GM21515 (cell line): ENCODE data around the gene HOXA5.

ENCODE experiments used
- ATAC-seq: cut with Tn5 transposase; IDR thresholded peaks from one replicate; pipeline ENCODE4 v1.9.1; 2021; ENCODE audit not compliant: unreplicated experiment

The HOXA5 gene

GRCh38 chr7:27160546-27161213 is 17.2 kb upstream of the HOXA5 start:
- ATAC-seq: peak; percentile 70

GRCh38 chr7:27160145-27160545 is 16.7 kb upstream of the HOXA5 start:
- no peak for ATAC-seq

DNA sequence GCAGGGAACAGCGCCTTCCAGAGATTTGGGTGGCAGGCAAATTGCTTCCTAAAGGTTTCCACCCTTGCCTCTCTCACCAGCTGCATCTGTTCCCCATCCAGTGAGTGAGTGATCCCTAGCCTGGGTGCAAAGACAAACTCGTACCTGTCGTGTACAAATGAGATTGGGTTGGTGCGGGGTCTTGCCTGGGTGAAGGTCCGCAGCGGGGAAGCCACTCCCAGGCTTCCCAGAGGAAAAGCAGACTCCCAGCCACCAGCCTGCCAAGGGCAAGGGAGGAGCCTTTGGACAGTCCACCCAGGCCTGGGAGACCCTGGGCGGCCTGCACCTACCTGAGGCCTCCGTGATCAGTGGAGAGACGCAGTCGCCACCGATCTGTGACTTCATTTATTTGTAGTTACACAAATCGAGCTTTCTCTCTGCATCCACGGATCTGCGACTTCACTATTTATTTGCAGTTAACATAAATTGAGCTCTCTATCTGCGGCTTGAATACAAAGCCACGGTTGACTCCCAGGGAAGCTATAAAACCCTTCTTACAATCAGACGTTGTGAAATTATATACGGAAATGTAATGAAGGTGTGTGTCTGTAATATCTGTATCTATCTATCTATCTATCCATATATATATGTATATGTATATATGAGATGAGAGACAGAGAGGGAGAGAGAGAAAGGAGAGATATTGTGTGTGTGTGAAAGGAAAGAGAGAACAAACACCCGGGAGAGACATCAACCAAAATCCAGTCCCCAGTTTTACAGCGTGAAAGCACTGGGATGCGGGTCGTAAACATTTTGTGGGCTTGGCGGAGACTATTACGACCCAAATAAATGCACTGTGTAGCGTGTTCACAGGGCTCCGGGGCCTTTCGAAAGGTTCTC is 16.0 kb upstream of the HOXA5 start:
- ATAC-seq: no peak

GRCh38 chr7:27158436-27159265 is 15.2 kb upstream of the HOXA5 start:
- no peak for ATAC-seq

DNA sequence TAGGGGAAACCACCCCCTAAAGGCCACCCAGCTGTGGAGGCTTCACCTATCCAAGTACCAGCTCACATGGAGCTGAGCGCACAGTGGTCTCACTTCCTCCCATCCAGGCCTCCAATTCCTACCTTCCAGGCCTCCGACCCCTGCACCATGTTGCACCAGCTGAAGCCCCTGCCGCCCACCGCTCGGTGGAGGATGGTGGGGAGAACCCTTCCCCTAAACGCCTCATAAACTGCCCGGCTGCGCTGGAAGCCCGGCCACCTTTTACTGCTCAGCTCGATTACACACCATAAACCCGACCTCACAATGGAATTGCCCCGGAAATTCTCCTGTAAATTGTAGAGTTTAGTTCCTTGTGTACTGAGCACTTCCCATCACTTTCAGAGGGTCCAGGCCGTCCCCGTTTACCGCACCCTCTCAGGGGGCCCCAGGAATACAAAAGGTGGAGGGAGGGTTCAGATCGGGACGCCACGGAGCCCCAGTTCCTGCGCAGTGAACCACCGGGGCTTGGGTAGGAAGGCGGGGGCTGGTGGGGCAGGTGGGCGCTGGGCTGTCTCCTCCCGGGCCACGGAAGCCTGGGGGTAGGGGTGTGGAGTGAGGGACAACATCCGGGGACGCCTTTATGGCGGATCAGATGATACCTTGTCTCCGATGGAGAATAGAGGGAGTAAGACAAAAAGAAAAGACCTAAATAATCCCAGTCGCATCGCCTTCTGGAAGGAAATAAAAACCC is 14.4 kb upstream of the HOXA5 start:
- no peak for ATAC-seq

- ATAC-seq: no peak
Observed at GRCh38 chr7:27156916-27157701, 13.6 kb upstream of the HOXA5 start.

GRCh38 chr7:27156508-27156898 is 13.0 kb upstream of the HOXA5 start, which contains the start of gene HOXA7:
HOXA7 (minus strand) TSS chr7:27156675; CDS start chr7:27156545, 130 bp downstream.
- ATAC-seq: no peak

DNA sequence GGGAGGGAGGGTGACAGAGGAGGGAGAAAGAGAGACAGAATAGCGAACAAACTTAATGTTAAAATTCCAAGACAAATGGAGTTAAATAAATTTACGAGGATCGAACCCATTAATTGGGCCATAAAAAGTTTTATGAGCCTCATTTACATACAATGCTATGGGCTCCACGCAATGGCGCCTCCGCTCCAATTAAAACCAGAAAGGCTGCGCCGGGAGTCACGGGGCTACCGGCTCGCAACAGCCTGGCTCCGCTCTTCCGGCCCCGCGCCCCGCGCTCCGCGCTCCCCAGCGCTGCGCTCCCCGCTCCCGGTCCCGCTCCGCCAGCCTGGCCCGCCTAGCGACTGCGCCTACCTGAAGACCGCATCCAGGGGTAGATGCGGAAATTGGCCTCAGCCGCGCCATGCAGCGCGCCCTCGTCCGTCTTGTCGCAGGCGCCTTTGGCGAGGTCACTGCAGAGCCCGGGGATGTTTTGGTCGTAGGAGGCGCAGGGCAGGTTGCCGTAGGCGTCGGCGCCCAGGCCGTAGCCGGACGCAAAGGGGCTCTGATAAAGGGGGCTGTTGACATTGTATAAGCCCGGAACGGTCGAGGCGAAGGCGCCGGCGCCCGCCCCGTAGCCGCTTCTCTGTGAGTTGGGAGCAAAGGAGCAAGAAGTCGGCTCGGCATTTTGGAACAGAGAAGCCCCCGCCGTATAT is 12.5 kb upstream of the HOXA5 start:
- no peak for ATAC-seq

DNA sequence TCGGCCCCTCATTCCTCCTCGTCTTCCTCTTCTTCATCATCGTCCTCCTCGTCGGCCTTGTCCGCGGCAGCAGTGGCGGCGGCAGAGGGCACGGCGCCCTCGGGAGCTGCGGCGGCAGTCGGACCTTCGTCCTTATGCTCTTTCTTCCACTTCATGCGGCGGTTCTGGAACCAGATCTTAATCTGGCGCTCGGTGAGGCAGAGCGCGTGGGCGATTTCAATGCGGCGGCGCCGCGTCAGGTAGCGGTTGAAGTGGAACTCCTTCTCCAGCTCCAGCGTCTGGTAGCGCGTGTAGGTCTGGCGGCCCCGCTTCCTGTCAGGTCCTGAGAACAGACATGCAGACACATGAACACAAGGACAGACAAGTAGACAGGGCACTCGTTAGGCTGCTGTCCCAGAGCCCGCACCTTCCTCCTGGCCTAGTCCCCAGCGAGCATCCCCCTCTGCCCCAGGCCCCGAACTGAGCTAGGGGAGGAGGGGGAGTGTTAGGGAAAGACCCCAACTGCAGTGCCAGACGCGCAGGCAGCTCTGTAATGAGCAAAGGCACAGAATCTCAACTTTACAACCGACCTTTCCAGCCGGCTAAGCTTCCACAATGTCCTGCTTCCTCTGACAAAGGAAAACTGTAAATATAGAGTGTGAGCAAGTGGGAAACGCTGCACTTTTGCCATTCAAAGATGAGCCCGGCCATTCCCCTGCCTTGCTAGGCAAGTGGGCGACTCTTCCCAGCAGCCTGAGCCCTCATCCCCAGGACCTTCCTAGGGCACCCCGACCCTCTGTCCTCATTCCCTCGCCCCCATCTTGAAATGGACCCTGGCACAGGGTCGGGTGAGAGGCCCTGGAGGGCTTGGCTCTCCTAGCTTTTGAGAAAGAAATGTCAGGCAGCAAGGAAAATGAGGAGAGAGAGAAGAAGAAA is 11.7 kb upstream of the HOXA5 start:
- ATAC-seq: no peak

- no peak for ATAC-seq
Observed at GRCh38 chr7:27154369-27154768, 10.9 kb upstream of the HOXA5 start.

DNA sequence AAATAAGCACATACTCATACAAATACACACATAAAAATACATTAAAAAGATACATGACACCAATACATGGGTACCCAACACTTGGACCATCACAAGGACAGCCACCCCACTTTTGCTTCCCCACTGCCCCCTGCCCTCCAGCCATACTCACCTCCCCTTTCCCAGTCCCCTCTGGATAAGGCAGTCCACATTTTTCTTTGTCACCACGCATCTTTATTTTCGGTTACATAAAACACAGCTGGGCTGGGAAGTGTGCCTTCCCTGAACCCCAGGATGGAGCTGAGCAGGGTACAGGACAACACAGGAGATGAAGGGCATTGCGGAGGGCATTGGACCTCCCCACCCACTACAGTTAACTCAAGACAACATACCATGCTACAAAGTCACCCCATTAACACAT is 10.0 kb upstream of the HOXA5 start:
- no peak for ATAC-seq

GRCh38 chr7:27152816-27153442 is 9.4 kb upstream of the HOXA5 start:
- no peak for ATAC-seq

GRCh38 chr7:27151931-27152815 is 8.7 kb upstream of the HOXA5 start, which contains the start of gene HOXA3:
HOXA3 (minus strand) TSS chr7:27152583; CDS start chr7:27110640, 41,943 bp downstream.
- ATAC-seq: no peak

DNA sequence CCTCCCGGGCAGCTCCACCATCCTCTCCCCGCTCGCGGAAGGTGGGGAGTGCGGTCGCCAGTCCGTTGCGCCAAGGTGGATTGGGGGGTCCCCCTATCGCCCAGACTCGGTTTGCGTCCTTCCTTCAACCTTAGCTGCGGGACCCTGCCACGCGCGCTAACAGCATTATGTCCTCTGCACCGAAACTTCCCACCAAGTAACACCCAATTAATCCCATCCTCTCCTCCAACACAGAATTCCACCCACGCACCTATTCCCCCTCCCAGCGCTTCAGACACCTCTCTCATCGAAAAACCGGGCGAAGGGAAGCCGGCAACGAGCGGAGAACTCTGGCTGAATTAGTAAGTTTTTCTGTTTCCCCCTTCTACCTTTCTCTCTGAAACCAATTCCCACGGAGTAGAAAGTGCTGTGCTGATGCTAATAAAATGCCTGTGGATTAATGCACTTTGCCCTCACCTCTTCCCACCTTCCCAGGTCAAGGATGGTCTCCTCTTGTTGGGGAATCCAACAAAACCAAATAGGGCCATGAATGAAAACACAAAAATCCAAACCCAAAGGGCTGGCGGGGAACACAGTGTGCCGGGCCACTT is 8.0 kb upstream of the HOXA5 start:
- no peak for ATAC-seq

DNA sequence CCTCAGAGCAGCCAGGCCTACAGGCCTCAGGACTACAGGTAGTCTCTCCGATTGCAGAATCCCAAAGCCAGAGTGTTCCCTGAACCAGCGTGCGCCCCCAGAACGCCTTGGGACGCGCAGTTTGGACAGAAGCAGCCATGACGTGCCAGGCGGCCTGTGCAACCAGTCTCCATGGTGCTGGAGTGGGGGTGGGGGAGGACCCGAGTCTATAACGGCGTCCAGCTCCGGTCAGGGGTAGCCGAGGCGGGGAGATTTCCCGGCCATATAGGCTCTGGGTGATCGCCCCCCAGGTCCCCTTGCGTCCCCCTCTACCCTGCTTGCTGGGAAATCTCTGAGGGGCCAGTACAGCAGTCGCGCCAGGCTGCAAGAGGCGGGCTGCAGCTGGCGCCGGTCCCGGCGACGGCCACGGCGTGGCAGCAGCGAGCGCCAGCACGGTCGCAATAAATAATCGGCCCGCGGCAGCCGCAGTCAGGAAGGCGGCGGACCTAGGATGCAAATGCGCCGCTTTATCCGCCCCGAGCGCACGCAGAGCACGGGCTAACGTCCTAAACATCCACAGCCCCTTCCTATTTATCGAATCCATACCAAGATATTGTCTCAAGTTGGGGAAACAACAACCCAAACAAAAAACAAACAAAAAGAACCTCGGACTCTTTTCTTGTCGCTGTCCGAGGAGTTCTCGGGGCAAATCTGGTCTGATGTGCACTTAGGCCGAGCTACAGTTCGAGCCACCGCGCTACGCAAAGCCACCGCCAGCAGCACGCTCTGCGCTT is 7.3 kb upstream of the HOXA5 start:
- ATAC-seq: peak; percentile 78
